Inferior parietal cortex (tissue), 1 donor: ENCODE measurements around the gene GID4.

Experiments used
- DNase-seq: peaks from one replicate; pipeline ENCODE4 v3.0.0-alpha.2; 2016; ENCODE audit errors: extremely low spot score

GID4 gene

DNA sequence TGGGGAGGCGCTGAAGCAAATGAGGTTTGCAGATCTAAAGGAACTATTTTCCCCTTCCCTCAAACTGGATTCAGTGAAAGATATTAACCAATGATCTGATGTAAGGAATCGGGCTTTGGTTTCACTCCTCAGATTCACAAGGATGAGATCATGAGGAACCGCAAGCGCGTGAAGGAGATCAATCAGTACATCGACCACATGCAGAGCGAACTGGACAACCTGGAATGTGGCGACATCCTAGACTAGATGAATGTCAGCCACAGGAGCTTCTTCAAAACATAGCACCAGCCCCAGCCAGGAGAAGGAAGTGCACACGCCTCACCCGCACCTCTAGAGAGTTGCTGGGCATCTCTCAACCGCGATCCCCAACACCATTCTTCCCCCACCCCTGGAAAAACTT, 22.8 kb upstream of the GID4 start:
- no peak for DNase-seq

DNA sequence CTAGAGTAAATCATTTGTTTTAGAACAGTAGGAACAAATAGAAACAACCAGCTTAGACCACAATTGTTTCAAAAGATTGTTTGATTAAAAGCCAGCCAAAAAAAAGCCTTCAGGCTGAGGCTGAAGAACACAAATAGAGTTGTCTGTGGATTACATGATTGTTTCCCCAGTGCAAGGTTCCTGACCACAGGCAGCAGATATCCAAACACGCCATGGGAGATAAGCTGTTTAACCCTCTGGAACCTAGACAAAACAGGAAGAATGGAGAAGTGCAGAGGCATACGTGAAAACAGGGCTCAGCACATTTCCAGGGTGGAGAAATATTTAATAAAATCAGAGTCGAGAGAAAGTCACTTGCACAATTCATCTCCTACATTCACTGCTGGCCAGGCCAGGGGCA, 21.2 kb upstream of the GID4 start:
- DNase-seq, result no peak

DNA sequence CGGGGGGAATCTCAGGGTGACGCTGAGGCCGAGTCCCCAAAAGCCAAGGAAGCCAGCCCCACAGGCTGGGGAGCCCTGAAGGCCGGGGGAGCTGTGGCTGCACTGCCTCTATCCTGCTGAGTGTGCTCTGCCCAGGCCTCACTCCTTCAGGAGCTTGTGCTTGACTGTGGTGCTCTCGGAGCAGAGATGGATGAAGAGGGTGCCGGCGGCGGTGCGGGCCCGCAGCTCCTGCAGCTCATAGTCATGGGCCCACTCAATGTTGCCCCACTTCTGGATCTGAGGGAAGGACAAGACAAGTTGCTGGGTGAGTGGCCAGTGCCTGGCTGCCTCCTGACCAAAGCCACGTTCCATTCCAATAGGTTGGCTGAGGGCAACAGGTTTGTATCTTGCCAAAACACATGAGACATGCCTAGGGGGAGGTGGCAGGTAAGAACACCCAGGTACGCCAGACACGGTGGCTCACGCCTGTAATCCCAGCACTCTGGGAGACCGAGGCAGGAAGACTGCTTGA, 20.7 kb upstream of the GID4 start:
- no peak for DNase-seq

DNA sequence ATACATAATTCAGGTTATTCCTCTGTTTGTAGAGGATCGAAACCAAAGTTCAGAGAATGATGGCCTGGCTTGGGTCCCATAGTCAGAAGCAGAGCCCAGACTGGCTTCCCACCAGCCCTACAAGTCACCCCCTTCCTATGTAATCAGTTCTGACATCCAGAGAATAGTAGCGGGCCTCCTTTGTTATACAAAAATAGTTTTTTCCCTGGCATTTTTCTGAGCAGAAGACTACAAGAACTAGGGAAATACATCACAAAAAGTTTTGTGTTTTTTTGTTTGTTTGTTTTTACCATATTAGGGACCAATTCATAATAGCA, 19.4 kb upstream of the GID4 start:
- DNase-seq, result no peak

DNA sequence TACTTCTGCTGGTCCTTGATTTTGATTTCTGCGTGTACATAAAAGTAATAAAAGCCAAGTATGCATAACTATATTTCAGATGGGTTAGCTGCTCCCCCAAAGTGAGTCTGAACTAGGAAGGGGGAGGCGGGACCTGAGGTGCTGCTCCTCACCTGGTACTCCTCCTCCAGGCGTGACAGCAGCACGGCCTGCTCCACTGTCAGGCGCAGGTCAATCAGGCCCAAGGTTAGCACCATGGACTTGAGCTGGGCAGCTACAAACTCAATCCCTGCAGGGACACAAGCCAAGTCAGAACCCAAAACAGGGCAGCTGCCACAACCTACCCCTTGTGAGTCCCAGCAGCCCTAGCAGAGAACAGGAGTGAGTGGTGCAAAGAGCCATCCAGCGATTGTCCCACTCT, 18.2 kb upstream of the GID4 start:
- no peak for DNase-seq

DNA sequence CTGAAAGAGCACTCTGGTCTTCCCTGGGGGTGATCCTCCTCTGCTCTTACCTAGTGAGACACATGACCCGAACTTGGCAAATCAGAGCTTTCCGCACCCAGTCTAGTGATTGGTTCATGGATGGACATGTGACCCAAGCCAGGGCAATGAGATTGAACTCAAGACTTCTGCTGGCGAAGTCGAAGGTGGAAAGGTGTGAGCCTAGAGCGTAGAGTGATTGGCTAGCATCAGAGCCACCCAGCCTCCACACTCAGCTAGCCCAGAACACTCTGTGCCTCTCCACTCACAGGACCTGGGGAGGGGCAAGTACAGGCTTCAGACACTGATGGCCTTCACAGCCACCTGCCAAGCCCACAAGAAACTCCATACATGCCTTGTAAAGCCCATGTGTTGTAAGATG, 17.8 kb upstream of the GID4 start:
- DNase-seq, result no peak

DNA sequence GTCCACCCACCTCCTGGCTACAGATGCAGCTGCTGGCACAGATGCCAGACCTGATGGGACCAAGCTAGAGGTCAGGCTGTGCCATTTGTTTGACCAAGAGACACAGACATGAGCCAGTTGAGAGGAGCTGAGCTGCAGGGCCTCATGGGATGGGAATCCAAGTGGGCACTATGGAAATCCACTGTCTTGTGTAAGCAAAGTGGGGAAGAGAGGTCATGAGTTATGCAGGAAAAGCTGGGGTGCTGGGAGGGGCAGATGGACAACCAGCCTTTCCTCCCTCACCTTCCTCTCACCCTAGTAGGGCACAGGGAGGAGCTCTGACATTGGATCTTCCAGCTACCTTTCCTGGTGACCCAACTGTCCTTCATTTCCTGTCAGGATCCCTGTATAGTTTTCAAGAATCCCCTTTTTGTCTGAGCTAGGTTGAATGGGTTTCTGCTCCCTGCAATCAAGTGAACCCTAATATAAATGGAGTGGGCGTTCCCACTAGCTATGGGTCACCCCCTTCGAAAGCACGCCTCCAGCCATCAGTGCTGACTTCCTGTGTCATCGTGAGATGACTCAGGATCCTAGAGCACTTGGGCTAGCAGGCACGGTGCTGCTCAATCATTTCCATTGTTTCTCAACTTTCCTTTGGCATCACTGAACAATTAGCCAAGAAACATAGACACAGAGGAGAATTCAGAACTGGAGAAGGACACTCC, 13.8 kb upstream of the GID4 start:
- no peak for DNase-seq

DNA sequence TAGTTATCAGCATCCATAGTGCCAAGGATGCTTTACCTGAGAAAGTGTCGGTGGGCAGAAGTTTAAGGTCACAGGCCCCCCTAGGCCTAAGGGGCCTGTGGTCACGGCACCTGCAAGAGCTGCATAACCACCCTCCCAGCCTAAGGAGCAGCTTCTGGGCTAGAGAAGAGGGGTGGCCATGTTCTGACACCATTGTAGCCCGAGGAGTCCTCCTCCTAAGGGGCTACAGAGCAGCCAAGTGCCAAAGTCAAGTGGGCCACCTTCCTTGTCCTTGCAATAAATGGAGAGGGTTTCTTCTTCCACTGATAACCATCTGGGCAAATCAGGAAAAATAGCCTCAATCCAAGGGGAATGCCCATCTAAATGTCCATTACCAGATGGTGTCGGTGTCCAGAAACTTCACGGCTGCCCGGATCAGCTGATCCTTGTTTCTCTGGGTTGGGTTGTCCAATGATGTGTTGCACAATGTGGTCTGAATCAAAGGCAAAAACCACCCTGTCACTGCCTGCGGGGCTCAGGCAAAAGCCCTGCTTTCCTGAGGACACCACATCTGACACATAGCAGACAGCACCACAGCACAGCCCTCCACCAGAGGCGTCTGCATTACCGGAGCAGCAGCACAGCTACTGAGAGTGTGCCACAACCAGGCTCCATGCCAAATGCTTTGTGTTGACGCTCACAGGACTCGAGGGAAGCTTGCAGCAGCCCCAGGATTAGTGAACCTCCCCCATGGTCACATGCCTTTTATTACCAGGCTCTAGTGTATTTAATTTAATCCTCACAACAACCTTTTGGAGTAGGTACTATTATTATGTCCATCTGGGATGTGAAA, 13.0 kb upstream of the GID4 start:
- peak; percentile 48 for DNase-seq

DNA sequence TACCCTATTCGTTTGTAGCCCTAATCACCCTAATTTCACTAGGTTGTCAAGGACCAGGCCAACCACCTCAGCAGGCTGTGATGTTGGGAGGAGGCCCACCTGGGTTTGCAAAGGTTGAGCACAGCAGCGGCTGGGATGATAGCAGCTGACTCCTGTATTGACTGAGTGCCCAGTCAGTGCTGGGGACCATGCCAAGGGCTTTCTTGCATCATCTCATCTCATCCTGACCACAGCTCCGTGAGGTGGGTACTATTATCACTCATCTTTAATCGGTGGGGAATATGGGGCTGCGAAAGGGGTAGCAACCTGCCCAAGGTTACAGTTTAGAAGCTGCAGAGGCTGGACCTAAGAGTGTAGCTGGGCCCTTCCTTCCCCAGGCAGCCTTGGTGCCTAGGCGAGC, 11.9 kb upstream of the GID4 start:
- no peak for DNase-seq

DNA sequence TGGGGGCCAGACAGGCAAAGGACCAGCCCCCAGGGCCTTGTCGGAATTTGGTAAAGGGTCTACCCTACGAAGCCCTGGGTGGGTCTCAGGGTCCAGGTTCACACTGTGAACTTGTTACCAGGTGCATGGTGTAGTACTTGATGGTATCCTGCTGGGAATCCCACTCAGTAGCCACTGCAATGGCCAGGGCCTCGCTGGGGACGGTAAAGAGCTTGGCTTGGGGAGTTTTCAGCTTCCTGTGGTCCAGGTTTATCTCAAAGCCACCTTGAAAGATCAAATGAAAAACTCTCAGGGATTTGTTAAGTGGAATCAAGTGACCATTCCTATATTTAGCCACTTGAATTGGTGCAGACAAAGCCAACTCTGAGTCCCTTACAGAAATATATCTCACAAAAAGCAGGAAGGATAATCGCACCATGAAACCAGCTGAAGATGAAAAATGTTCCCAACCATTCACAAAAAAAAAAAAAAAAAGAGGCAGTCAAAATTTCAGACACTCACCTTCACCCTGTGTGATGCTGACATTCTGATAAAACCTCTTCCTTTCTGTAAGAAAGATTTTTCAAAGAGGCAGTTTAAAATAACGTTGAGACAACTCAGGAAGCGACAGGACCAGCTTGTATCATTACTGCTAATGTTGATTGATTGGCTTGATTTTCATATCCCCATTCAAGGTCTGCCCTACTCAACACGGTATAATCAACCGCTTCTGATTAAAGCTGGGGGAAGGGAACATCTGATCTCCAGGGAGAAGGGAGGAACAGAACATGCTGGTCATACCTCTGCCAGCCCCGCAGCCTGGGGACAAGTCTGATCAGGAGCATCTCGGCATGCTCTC, 10.9 kb upstream of the GID4 start:
- no peak for DNase-seq

DNA sequence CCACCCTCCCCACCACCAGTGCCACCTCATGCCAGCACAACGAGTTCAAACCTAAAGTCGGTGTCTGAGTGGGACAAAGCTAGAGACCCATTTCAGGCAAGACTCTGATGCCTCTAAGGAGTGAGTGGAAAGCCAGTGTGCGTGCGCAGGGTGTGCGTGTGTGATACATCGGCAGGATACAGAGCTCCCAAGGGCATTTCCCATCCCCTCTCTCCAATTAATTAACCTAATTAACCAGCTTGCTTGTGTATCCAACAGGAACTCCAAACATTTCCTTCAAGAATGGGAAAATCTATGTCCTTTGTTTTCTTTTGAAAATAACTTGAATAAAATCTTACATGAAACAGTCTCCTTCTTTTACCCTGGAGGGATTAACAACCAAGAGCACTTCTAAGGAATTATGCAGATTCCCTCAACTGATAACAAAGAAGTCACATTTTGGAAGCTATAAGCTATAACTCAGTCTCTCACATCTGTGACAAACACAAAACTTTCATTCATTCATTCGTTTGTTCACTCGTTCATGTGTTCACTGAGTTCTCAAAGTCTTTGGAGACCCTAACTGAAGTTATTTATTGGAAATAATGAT, 10.2 kb upstream of the GID4 start:
- no peak for DNase-seq

DNA sequence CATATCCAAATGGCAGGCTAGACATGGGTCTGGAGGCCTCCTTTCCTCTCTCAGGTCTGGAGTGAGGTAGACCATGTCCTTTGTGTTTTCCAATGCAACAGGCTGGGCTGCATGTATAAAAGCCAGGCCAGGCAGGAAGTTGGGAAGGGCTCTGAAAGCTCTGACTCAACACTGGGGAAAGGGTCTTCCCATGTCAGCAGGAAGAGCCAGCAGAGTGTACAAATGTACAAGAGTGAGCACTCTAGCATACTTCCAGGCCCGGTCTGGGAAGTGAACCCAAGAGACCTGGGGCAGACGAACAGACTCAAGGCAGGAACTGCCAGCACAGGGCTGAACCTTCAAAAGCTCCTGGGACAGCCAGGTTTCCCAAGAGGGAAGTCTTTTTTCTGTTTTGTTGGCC, 7.3 kb upstream of the GID4 start:
- no peak for DNase-seq

DNA sequence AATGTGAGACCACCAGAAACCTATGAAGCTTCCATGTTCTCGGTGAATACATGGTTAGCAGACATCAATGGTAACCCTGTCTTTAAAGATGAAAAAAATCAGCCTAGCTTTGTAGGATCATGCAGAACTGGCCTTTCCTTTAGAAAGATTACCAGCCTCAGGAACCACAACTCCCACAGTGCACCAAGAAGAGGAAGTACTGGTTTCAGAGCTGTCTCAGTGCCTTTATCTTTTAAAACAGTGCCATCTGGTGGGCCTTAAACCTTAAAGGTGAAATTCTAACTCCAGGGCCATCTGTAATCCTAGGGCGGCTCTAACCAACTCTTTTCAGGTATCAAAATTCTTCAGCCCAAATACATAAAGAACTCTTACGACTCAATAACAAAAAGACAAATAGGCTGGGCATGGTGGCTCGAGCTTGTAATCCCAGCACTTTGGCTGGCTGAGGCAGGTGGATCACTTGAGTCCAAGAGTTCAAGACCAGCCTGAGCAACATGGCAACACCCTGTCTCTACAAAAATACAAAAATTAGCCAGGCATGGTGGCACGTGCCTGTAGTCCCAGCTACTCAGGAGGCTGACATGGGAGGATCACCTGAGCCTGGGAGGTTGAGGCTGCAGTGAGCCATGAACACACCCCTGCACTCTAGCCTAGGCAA, 5.6 kb upstream of the GID4 start:
- DNase-seq, result peak; percentile 87

DNA sequence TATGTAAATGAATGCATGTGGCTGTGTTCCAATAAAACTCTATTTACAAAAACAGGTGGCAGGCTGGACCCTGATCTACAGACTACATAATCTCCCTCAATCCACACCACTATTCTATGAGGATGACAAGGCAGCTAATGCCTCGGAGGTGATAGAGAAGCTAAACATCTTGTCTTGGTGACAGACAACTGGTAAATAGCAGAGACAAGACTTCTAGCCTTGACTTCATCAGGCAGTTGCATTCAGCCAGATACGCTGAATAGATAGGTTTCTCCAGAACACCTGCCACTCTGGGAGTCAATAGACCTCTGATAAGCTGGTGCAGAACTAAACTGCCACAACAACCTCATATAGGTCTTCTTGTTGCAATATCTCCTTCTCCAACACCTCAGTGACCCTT, 3.5 kb upstream of the GID4 start:
- no peak for DNase-seq

DNA sequence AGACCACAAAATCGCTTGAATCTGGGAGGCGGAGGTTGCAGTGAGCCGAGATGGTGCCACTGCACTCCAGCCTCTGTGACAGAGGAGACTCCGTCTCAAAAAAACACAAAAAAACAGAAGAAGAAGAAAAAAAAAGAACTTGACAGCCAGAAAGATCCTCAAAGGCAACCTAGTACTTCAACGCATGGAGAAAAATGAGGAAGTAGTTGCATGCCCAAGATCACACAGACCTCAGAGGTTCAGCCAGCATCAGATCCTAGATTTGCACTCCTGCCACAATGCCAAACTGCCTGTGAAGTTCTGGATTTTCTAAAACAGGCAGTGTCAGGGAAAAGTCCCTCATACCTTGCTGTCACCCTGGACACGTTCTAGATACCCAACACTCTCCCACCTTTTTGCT, 1.7 kb upstream of the GID4 start:
- DNase-seq, result no peak

DNA sequence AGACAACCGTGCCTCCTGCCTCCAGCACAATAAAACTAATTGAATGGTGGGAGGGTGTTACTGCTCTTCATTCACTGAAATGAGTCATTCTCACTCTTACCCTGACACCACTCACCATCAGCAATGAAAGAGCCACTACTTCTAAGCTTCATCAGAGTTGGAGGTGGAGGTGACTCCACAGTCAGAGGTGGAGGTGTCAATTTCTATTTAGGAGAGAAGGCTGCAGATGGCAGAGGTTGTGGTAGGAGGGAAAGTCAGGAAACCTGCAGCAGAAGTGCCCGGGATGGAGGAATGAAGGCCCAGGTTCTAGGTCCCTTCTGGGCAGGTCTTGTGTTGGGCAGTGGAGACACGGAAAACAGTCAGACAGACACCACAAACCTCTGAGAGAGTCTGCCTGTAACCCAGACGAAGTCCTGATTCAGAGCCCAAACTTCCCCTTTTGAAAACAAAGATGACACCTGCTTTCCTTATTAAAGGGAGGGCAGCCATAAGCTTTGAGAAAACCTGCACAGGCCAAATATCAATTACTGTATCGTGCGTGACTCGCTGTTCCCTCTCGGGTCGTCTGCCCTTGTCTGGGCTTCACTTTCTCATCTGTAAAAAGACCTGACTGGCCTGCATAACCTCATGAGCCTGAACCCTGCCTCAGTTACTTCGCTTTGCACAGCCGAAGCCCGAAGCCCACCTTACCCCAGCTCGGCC, 908 bp upstream of the GID4 start:
- DNase-seq, result no peak

DNA sequence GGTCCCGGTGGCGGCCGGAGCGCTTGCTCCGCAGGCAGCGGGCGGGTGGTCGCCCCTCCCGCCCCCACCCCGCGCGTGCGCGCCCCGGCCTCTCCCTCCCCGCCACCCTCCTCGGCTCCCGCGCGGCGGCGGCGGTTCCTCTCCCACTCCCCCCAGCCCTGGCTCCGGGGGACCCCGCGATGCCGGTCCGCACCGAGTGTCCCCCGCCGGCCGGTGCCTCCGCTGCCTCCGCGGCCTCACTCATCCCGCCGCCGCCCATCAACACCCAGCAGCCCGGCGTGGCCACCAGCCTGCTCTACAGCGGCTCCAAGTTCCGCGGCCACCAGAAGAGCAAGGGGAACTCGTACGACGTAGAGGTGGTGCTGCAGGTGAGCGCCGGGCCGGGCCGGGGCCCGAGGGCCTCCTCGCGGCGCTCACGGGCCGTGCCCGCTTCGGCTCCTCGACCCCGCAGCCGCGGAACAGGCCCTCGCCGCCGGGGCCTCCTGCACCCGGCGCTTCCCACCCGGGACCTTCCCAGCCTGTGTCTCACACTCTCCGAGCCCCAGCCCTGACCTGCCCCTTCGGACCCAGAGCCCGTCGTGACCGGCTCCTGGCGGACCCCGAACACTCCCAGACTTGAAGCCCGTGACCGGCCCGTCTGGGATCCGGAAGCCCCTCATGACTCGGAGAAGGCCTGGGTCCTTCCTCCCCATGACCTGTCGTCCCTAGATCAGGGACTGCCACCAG, 490 bp downstream of the GID4 start:
- DNase-seq, result no peak

DNA sequence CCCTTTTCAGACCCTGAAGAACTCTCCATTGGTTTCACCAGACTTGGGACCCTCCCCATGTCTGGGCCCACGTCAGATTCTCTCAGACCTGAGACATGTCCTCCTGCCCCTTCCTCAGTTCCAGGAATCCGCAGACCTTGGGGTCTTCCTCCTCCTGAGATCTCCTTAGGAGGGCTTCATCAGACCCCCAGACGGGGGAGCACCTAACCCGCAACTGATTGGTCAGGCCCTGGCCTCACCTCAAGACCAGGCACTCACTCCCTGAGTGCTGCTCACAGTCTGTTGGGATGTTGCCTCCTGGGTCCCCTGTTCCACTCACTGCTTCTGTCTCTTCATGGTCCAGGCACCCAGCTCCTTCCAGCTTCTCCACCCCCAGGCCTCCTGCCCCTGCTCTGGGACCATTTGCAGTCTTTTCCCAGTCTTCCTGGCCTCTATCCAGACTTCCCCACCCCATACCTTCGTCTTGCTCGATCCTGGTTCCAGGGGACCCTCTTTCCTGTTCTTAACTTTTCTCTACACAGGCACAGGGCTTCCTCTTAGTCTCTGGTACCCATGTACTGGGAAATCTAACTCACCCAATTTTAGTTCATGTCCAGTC, 1.2 kb downstream of the GID4 start:
- DNase-seq, result no peak

DNA sequence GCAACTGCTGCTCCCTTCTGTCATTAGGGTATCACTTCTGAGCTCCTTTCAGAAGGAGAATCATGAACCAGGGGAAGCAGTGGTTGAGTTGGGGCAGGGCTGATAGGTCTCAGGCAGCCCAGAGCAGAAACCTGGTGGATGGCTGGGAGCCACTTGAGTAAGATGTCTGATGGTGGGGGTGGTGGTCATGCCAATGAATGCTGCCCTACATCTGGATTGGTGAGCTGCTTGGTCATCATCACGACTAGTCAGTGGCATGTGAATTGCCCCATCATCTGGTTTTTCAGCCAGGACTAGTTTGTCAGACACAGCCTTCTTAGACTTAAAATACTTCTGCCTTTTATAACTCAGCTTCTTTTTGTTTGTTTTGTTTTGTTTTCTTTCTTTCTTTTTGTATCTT, 2.6 kb downstream of the GID4 start:
- no peak for DNase-seq

DNA sequence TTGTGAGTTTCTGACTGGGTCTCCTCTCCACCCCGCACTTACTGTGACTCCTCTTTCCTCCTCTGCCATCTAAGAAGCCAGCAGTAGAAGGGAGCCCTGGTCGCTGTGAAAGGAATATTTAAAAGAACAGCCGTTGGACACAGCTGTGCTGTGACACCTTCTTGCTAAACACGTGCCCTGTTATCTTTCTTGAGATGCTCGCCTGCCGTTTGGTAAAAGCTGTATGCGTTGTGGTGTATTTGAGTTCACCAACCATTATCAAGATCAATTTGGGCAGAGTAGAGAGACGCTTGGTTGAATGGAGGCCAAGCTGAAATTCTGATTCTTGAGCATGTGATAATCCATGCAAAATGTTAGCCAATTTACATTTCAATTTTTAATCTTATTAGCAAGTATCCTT, 3.8 kb downstream of the GID4 start:
- DNase-seq, result no peak
